Panc1 (cell line): Measurements from ENCODE around the gene FRK. TPM values are rescaled to one million over a fixed set of nuclear protein-coding genes. Genes with fewer than 3 reads are reported as not detected.

Source experiments
- ATAC-seq: fragments of 200-7000 bp; cut with Tn5 transposase; 2 replicates; pipeline ENCODE4 v1.9.1; 2020; ENCODE audit warnings: mild to moderate bottlenecking, moderate library complexity
- BruUV-seq: library from RNA; stranded (reverse); fragments of 400-500 nt; replicated peaks from 2 replicates; lab custom pipeline; 2021; lab: Mats Ljungman, UMichigan
- CTCF ChIA-PET: fragments of 300-600 bp; sonication (Branson Sonifier 250); formaldehyde crosslinking; loops from one replicate; lab custom pipeline; 2022; ENCODE audit warnings: antibody characterized with exemption; lab: Charles Lee
- POLR2A ChIA-PET: fragments of 300-600 bp; sonication (Branson Sonifier 250); formaldehyde crosslinking; loops from one replicate; lab custom pipeline; 2022; ENCODE audit warnings: antibody characterized with exemption; lab: Charles Lee
- DNase-seq: peaks from one replicate; pipeline ENCODE4 v3.0.0-alpha.2; 2010; ENCODE audit warnings: low read depth, low spot score
- H3K27ac ChIP-seq: 2 replicates; pipeline ENCODE4 v1.5.1; 2011; ENCODE audit warnings: mild to moderate bottlenecking, low read length, inconsistent platforms
- H3K27me3 ChIP-seq: fragments of 200-500 bp; sonication (Bioruptor generic); 2 replicates; pipeline ENCODE4 v1.6.0; 2014; ENCODE audit warnings: low read length, inconsistent platforms; ENCODE audit not compliant: control insufficient read depth, insufficient read depth
- H3K36me3 ChIP-seq: fragments of 200-500 bp; sonication (Bioruptor generic); 2 replicates; pipeline ENCODE4 v1.5.1; 2014; ENCODE audit warnings: inconsistent platforms, mild to moderate bottlenecking, low read length, moderate library complexity; ENCODE audit not compliant: control insufficient read depth, insufficient read depth
- H3K4me1 ChIP-seq: 2 replicates; pipeline ENCODE4 v1.5.1; 2011; ENCODE audit warnings: inconsistent platforms, mild to moderate bottlenecking, low read length, moderate library complexity; ENCODE audit not compliant: control insufficient read depth, insufficient read depth
- H3K4me3 ChIP-seq, 2 experiments: 2 replicates each; pipeline ENCODE4 v1.5.1; 2011 to 2012; ENCODE audit warnings: low read depth in 2 of 2, low read length in 2 of 2, mild to moderate bottlenecking in 2 of 2, inconsistent platforms in 1 of 2, moderate library complexity in 1 of 2
- H3K9me3 ChIP-seq: fragments of 200-500 bp; sonication (Bioruptor generic); 2 replicates; pipeline ENCODE4 v1.5.1; 2014; ENCODE audit warnings: low read depth, mild to moderate bottlenecking, inconsistent platforms, low read length, moderate library complexity; ENCODE audit not compliant: control insufficient read depth, insufficient read depth
- CTCF ChIP-seq: fragments of 450-650 bp; IDR thresholded peaks from 2 replicates; pipeline ENCODE4 v1.5.1; 2017; ENCODE audit warnings: mild to moderate bottlenecking
- POLR2AphosphoS5 ChIP-seq: IDR thresholded peaks from 2 replicates; pipeline ENCODE4 v1.6.1; 2012; ENCODE audit warnings: mild to moderate bottlenecking, low read depth, low read length, moderate library complexity
- REST ChIP-seq, 2 experiments: IDR thresholded peaks; 2 replicates each; pipeline ENCODE4 v1.6.1; 2011 to 2012; ENCODE audit warnings: low read depth in 2 of 2, control low read depth in 1 of 2, low read length in 1 of 2, mild to moderate bottlenecking in 1 of 2, moderate library complexity in 1 of 2; ENCODE audit not compliant: insufficient read depth in 1 of 2
- SIN3A ChIP-seq: IDR thresholded peaks from 2 replicates; pipeline ENCODE4 v1.6.1; 2012; ENCODE audit warnings: low read depth, mild to moderate bottlenecking, low read length, moderate library complexity, borderline replicate concordance; ENCODE audit not compliant: insufficient read depth
- TCF7L2 ChIP-seq: IDR thresholded peaks from 2 replicates; pipeline ENCODE4 v1.6.1; 2011; ENCODE audit warnings: mild to moderate bottlenecking, low read depth, low read length, inconsistent platforms
- in situ Hi-C: cut with HindIII; loops from 2 replicates; pipeline ENCODE4 v1.10.0; 2016; ENCODE audit warnings: low sequenced_read_pairs, low pct_unique_long_range_greater_than_20kb
- intact Hi-C: fragments of 100-400 bp; cut with micrococcal nuclease; formaldehyde crosslinking; loops from one replicate; pipeline ENCODE4 v1.10.0; 2022; ENCODE audit not compliant: unreplicated experiment
- total RNA-seq: library from RNA; stranded (reverse); gene quantifications from one replicate; pipeline ENCODE4 v1.2.1, GENCODE V29; 2021; ENCODE audit not compliant: unreplicated experiment

FRK gene
- total RNA-seq, 1 experiment from 2014 or later, result 2.5 TPM

GRCh38 chr6:116018976-116019375 lies 41.7 kb downstream of the FRK start:
- no peaks in the 10 kb centered on the region for H3K36me3 ChIP-seq
- ATAC-seq, result no peak
- DNase-seq, result no peak
- TF ChIP-seq TCF7L2 (no peak), REST (IDR thresholded peaks at IDR 0.05; ENCODE audit: insufficient read depth in 1 of 2, low read depth in 2 of 2, low read length in 1 of 2) (no peak), CTCF (no peak), POLR2AphosphoS5 (no peak)
- in situ Hi-C loops (no loop called here), intact Hi-C loops (no loop called here)
- H3K4me3 ChIP-seq, result no peak overlapping the region
- no peaks in the 10 kb centered on the region for H3K27me3 ChIP-seq
- no TSS peak for BruUV-seq
- no peak overlapping the region for H3K27ac ChIP-seq
- ChIA-PET CTCF (interaction anchor here (0.8 kb wide), 2 partner anchors 9 to 79 kb away, joined by 3 to 6 read pairs; no protein-coding TSS in a partner anchor), POLR2A (no interaction called here)
- H3K4me1 ChIP-seq, result no peaks in the 10 kb centered on the region
- H3K9me3 ChIP-seq, result no peaks in the 10 kb centered on the region

GRCh38 chr6:116017546-116018295 lies 43.0 kb downstream of the FRK start:
- intact Hi-C loops, result no loop called here
- TF ChIP-seq CTCF (no peak), SIN3A (no peak), POLR2AphosphoS5 (no peak), TCF7L2 (no peak)
- in situ Hi-C loops, result no loop called here
- no peaks in the 10 kb centered on the region for H3K27me3 ChIP-seq
- H3K27ac ChIP-seq, result no peak overlapping the region
- BruUV-seq, result no TSS peak
- ChIA-PET CTCF (interaction anchor here (1.0 to 1.2 kb wide), 2 partner anchors 43 to 79 kb away, joined by 3 read pairs; partner anchors contain the start of gene FRK), POLR2A (interaction anchor here (0.8 kb wide), 1 partner anchor 13 kb away, joined by 3 read pairs; no protein-coding TSS in a partner anchor)
- H3K36me3 ChIP-seq, result no peaks in the 10 kb centered on the region
- no peaks in the 10 kb centered on the region for H3K4me1 ChIP-seq
- ATAC-seq (peak; percentile 58; the same call in 1 of the 2 replicates), DNase-seq (no peak)
- H3K4me3 ChIP-seq, result peak overlapping the region in 1 of 2 experiments; percentile 1; a peak in 1 of 4 replicates
- no peaks in the 10 kb centered on the region for H3K9me3 ChIP-seq
